HG02623 (cell line): ENCODE measurements around the gene SLC23A3.

Source experiments
- ATAC-seq: cut with Tn5 transposase; IDR thresholded peaks from one replicate; pipeline ENCODE4 v1.9.1; 2021; ENCODE audit warnings: moderate library complexity; ENCODE audit not compliant: unreplicated experiment

Gene SLC23A3

GRCh38 chr2:219169930-219170654 lies at the start of gene SLC23A3:
SLC23A3 (minus strand) TSS chr2:219170029; CDS start chr2:219169984, 45 bp downstream.
- no peak for ATAC-seq

- ATAC-seq: peak; percentile 72
Observed at GRCh38 chr2:219218732-219219701, 49.2 kb upstream of the SLC23A3 start, which contains the start of gene ABCB6. ABCB6 (minus strand) TSS chr2:219218958; CDS start chr2:219218673, 285 bp downstream.

- ATAC-seq: peak; percentile 18
Observed at GRCh38 chr2:219218217-219218731, 48.4 kb upstream of the SLC23A3 start.

- no peak for ATAC-seq
Observed at GRCh38 chr2:219216535-219216915, 46.7 kb upstream of the SLC23A3 start.

GRCh38 chr2:219215871-219216534 lies 46.2 kb upstream of the SLC23A3 start:
- ATAC-seq: no peak

GRCh38 chr2:219214786-219215185 lies 45.0 kb upstream of the SLC23A3 start:
- ATAC-seq: no peak

- ATAC-seq: no peak
Observed at GRCh38 chr2:219214141-219214540, 44.3 kb upstream of the SLC23A3 start.

- ATAC-seq: no peak
Observed at GRCh38 chr2:219213486-219214071, 43.8 kb upstream of the SLC23A3 start.

- no peak for ATAC-seq
Observed at GRCh38 chr2:219213026-219213415, 43.2 kb upstream of the SLC23A3 start.

GRCh38 chr2:219210886-219211362 lies 41.1 kb upstream of the SLC23A3 start:
- ATAC-seq: no peak

- no peak for ATAC-seq
Observed at GRCh38 chr2:219210196-219210885, 40.5 kb upstream of the SLC23A3 start.

- no peak for ATAC-seq
Observed at GRCh38 chr2:219209236-219210195, 39.7 kb upstream of the SLC23A3 start.

- ATAC-seq: no peak
Observed at GRCh38 chr2:219207884-219208740, 38.3 kb upstream of the SLC23A3 start.

GRCh38 chr2:219207134-219207883 lies 37.5 kb upstream of the SLC23A3 start:
- no peak for ATAC-seq

GRCh38 chr2:219206328-219207133 lies 36.7 kb upstream of the SLC23A3 start, which contains the start of gene ZFAND2B:
ZFAND2B (plus strand) TSS chr2:219206782; CDS start chr2:219206988, 206 bp downstream.
- peak; percentile 95 for ATAC-seq

GRCh38 chr2:219205981-219206327 lies 36.1 kb upstream of the SLC23A3 start:
- no peak for ATAC-seq
